Measurements from ENCODE around the gene PIR.

The PIR gene

GRCh38 chrX:15366506-15367352 lies 126.4 kb downstream of the PIR start:
- TF ChIP-seq CTCF (IDR thresholded peaks at IDR 0.05; ENCODE audit: borderline replicate concordance, insufficient read depth, low read depth, low read length) = no peak
- H3K4me3 ChIP-seq (ENCODE audit: low read depth, low read length) = no peak overlapping the region

GRCh38 chrX:15359701-15360100 lies 133.4 kb downstream of the PIR start:
- no peak for TF ChIP-seq CTCF (IDR thresholded peaks at IDR 0.05; ENCODE audit: borderline replicate concordance, insufficient read depth, low read depth, low read length)
- no peak overlapping the region for H3K4me3 ChIP-seq (ENCODE audit: low read depth, low read length)

DNA sequence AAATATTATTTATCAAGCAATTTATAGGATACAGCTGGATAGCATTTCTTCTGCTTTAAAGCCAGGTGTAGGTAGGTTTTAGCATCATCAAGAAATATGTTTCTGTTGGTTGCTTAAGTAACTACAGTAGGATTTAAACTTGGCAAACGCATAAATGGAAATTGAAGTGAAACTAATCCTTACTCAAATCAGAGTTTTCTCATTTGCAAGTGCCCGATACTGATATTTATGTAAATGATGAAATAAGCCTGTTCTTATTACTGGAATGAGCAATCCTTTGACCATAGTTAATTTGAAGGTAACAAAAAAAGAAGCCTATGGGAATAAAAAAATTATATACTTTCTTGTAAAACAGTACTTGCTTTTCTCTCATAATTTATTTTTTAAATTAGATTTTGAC lies 134.6 kb downstream of the PIR start:
- TF ChIP-seq CTCF (IDR thresholded peaks at IDR 0.05; ENCODE audit: borderline replicate concordance, insufficient read depth, low read depth, low read length) = no peak
- no peak overlapping the region for H3K4me3 ChIP-seq (ENCODE audit: low read depth, low read length)

- no peak for TF ChIP-seq CTCF (IDR thresholded peaks at IDR 0.05; ENCODE audit: borderline replicate concordance, insufficient read depth, low read depth, low read length)
- no peak overlapping the region for H3K4me3 ChIP-seq (ENCODE audit: low read depth, low read length)
Measured at GRCh38 chrX:15356444-15356843, 136.7 kb downstream of the PIR start.

- H3K4me3 ChIP-seq (ENCODE audit: low read depth, low read length) = no peak overlapping the region
- TF ChIP-seq CTCF (IDR thresholded peaks at IDR 0.05; ENCODE audit: borderline replicate concordance, insufficient read depth, low read depth, low read length) = no peak
Measured at GRCh38 chrX:15350329-15350996, 142.7 kb downstream of the PIR start.

DNA sequence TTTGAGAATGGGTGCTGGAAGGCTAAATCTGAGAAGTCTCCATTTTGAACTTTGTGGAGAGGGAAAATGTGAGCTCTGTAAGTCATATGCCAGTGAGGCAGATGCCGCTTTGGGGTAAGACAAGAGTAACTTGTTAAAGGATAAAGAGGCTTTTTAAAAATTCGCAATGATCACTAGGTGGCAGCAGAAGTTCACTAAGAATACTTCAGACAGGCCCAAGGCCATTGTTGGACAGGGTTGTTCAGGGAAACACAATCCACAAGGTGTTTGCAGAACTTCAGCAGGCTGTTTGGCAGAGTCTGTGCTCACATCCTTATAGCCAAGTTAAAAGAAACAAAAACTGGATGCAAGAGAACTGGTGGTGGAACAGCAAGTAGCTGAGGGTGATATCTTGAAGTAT lies 144.1 kb downstream of the PIR start:
- H3K4me3 ChIP-seq (ENCODE audit: low read depth, low read length) = no peak overlapping the region
- peak; percentile 36; the same call in 1 of the 2 replicates for TF ChIP-seq CTCF (IDR thresholded peaks at IDR 0.05; ENCODE audit: borderline replicate concordance, insufficient read depth, low read depth, low read length)

- TF ChIP-seq CTCF (IDR thresholded peaks at IDR 0.05; ENCODE audit: borderline replicate concordance, insufficient read depth, low read depth, low read length) = no peak
- no peak overlapping the region for H3K4me3 ChIP-seq (ENCODE audit: low read depth, low read length)
Measured at GRCh38 chrX:15345976-15346375, 147.2 kb downstream of the PIR start.
